Mucosa of stomach (tissue), 1 donor: ENCODE data around the gene SLC14A1.

Experiments
- H3K27me3 ChIP-seq: one replicate; pipeline ENCODE4 v1.7.0; 2013; ENCODE audit warnings: mild to moderate bottlenecking, low read length; ENCODE audit not compliant: control insufficient read depth, insufficient read depth
- H3K36me3 ChIP-seq: one replicate; pipeline ENCODE4 v1.7.0; 2013; ENCODE audit warnings: low read length; ENCODE audit not compliant: control insufficient read depth, insufficient read depth
- H3K4me1 ChIP-seq: one replicate; pipeline ENCODE4 v1.7.0; 2013; ENCODE audit warnings: mild to moderate bottlenecking, low read length; ENCODE audit not compliant: control insufficient read depth, insufficient read depth
- H3K4me3 ChIP-seq: one replicate; pipeline ENCODE4 v1.7.0; 2013; ENCODE audit warnings: low read length
- H3K9ac ChIP-seq: one replicate; pipeline ENCODE4 v1.7.0; 2013; ENCODE audit warnings: mild to moderate bottlenecking, low read length, moderate library complexity
- H3K9me3 ChIP-seq: one replicate; pipeline ENCODE4 v1.7.0; 2013; ENCODE audit warnings: mild to moderate bottlenecking, low read length, moderate library complexity; ENCODE audit not compliant: control insufficient read depth
- donor health status: Pancreatic carcinoma.

Gene SLC14A1

DNA sequence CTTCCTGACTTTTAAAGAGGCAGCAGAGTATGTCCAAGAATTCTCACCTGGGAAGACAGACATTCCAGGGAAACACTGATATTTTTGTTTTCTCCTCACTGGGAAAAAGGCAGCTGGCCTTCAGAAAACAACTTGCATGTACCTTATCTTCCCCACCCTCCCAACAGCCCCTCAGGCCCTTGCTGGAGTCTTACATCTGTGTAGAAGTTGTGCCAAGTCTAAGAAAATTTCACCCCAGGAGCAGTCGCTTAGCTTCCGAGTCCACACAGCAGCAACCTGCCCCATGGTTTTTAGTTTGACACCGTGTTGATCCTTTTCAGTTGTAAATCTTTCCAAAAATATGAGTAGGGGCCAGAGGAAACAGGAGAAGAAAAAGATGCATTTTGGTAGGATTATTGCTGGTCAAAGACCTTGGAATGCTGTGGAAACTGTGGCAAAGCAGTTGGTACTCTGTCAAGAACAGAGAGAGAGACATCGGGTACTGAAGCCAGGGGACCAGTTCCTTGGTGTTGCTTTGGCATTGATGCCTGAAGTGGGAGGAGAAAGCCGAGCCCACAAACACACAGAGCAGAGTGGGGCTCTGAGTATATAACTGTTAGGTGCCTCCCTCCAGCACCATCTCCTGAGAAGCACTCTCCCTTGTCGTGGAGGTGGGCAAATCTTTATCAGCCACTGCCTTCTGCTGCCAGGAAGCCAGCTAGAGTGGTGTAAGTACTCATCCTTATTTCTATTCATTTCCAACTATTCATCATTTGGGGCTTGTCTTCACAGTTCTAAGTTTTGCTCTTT lies at the start of gene SLC14A1:
SLC14A1 (plus strand) TSS at position 615 of the 789 bp plus-strand sequence. CDS start 6,140 bp downstream, outside the sequence.
- no peak within 1 kb of the TSS for H3K9ac ChIP-seq
- no peaks in the 10 kb centered on the region for H3K9me3 ChIP-seq
- H3K4me1 ChIP-seq, result no peaks in the 10 kb centered on the region
- no peak within 1 kb of the TSS for H3K4me3 ChIP-seq
- H3K36me3 ChIP-seq, result no peaks in the 10 kb centered on the region
- no peaks in the 10 kb centered on the region for H3K27me3 ChIP-seq

DNA sequence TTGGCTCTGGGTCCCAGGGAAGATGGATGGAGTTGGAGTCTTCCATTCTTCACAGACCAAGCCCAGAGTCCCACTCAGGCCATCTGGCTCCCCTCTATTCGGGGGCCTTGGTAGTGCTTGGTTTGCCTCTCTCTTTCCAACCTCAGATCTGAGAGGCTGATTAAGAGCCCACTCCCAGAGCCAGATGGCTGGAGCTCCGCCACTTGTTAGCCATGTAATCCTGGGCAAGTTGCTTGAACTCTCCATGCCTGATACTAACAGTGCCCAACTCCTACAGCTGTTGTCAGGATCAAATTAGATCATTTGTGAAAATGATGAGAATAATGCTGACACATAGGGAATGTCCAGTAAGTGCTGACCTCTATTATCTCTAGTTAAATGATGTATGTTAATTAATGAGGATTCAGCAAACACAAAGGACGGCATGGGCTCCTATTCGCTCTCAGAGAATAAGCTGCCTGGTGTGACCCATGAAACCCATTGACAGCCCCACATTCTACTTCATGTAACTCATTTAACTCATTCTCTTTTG lies 46.6 kb upstream of the SLC14A1 start:
- Histone ChIP-seq H3K9me3 (no peaks in the 10 kb centered on the region), H3K36me3 (no peaks in the 10 kb centered on the region), H3K4me3 (no peak overlapping the region), H3K9ac (no peak overlapping the region), H3K27me3 (no peaks in the 10 kb centered on the region), H3K4me1 (no peaks in the 10 kb centered on the region)

DNA sequence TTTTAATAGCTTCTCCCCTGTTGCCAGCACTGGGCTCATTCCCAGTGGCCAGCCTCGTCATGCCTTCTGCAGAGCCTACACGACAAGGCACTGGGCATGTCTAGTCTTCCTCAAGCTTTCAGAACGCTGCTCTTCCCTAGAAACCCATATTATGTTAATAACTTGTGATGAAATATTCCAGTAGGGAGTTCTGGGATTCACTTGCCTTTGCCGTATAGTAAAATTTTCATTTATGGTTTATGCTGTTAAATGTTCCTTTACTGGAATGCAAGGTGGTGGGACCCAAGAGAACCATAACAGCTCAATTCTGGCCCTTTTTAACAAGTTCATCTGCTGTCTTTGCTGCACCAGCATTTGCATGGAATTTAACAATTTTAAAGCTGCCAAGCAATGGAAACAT lies 45.5 kb upstream of the SLC14A1 start:
- H3K36me3 ChIP-seq, result no peaks in the 10 kb centered on the region
- no peaks in the 10 kb centered on the region for H3K27me3 ChIP-seq
- H3K9ac ChIP-seq, result no peak overlapping the region
- no peak overlapping the region for H3K4me3 ChIP-seq
- no peaks in the 10 kb centered on the region for H3K9me3 ChIP-seq
- no peaks in the 10 kb centered on the region for H3K4me1 ChIP-seq

DNA sequence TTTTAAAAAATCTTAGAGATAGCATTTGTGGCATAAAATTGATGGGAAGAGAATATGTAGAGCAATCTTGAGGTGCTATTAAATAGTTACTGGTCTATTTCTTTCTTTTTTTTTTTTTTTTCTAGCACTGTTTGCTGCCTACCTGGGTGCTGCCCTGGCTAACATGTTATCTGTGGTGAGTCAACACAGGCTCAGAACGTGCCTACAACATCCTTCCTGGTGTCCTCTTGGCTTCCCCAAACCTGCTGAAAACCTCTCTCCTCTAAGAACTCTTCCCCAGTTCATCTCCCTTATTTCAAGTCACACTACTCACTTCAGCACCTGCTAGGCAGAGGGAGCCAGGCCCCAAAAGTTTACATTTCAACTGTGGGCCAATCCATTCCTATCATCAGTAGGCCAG lies 45.1 kb upstream of the SLC14A1 start:
- Histone ChIP-seq H3K4me1 (no peaks in the 10 kb centered on the region), H3K9me3 (no peaks in the 10 kb centered on the region), H3K9ac (no peak overlapping the region), H3K4me3 (no peak overlapping the region), H3K27me3 (no peaks in the 10 kb centered on the region), H3K36me3 (no peaks in the 10 kb centered on the region)

DNA sequence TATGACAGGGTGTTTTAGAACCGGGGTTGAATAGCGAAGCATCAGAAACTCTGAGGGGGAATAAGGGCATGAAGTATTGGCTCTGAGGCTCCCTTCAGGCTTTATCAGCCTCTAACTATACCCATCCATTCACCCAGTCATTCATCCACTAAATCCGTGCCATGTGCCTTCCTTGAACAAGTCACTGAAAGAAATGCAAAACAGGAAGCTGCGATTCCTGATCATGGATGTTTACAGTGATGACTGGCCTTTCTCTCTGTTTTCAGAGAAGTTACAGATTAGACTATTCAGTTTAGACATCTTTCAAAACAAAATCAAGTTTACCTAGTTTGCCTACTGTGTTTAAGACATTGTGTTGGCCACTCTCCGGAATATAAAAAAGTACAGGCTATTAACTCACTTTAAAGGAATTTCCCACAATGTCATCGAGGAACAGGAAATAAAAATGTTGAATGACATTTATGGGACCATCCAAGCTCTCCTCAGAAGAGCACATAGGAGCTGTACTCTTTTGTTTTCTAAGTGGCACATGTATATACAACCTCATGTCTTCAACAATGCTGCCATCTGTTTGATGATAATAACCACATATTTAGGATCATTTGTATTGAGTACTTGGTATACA lies 43.8 kb upstream of the SLC14A1 start:
- Histone ChIP-seq H3K27me3 (no peaks in the 10 kb centered on the region), H3K9ac (no peak overlapping the region), H3K9me3 (no peaks in the 10 kb centered on the region), H3K36me3 (no peaks in the 10 kb centered on the region), H3K4me3 (no peak overlapping the region), H3K4me1 (no peaks in the 10 kb centered on the region)

DNA sequence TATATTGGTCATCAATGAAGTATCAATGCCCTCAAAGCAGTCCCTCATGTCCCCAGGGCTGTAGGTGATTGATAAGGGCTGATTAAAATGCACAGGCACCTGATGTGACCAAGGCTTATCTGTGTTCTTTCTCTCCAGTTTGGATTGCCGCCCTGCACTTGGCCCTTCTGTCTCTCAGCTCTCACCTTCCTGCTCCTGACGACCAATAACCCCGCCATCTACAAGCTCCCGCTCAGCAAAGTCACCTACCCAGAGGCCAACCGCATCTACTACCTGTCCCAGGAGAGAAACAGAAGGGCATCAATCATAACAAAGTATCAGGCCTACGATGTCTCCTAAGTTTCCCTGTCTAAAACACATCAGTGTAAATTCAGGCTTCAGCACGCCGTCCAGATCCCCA lies 41.8 kb upstream of the SLC14A1 start:
- Histone ChIP-seq H3K9me3 (no peaks in the 10 kb centered on the region), H3K36me3 (no peaks in the 10 kb centered on the region), H3K4me3 (no peak overlapping the region), H3K9ac (no peak overlapping the region), H3K4me1 (no peaks in the 10 kb centered on the region), H3K27me3 (no peaks in the 10 kb centered on the region)

DNA sequence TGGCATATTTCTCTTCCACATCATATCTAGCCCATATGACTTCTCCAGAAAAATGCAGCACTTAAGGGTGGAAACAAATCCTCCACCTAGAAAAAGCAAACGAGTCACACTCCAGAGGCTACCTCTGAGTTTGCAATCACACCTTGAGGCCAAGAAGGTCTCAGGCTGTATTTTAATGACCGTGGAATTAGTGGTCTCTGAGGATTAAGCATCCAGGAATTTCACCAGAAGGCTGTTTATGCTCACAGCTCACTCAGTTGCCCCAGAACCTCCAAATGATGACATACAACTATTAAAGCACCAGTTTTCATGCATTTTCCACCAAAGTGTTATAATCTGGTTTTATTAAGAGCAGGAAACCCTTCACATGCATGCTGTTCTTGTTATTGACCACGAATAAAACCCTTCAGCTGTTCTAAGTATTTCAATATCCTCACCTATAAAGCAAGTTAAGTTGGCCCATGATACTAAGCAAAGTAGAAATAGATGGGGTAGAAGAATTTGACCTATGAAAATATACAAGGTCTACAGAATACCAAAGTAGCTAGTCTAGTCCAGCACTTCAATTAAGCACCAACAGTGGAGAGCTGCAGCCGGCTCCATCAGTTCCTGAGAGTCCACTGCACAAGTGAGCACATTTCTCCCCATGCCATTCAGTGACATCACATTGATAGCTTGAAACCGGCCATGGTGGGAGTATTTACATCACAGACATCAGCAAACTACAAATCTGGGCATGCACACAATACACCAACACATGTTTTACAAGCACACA lies 39.5 kb upstream of the SLC14A1 start:
- Histone ChIP-seq H3K36me3 (no peaks in the 10 kb centered on the region), H3K4me3 (no peak overlapping the region), H3K27me3 (no peaks in the 10 kb centered on the region), H3K9me3 (no peaks in the 10 kb centered on the region), H3K9ac (no peak overlapping the region), H3K4me1 (no peaks in the 10 kb centered on the region)

DNA sequence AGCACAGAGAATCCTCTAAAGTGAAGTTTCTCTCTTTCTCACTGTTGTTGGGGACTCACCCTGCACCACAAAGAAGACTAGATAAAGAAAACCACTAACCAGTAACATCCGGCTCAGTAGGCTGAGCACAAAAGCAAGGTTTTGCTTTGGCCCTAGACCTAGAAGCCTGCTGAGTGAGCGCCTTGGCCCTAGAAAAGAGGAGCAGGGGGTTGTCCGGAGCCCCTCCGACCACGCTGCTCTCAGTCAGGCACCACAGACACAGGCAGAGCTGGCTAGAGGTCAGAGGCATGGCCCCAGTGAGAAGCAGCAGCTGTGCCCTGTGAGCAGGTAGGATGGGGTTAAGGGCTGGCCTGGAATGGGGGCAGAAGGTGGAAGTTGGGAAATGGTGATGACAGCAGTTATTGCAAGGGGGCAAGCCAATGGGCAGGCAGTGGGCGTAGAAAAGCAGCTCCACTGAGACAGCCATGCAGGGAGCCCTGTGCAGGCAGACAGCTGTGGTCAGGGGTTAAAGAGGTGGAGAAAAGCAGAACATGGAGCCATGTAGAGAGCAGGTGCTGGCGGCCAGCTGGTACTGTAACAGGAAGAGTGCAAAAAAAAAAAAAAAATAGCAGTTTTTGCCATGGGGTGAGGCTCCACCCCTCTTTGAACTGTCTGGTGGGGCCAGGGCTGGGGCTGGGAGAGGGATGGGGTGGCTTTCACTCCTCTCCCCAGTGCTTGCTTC lies 36.9 kb upstream of the SLC14A1 start:
- Histone ChIP-seq H3K4me3 (no peak overlapping the region), H3K9ac (no peak overlapping the region), H3K9me3 (no peaks in the 10 kb centered on the region), H3K36me3 (no peaks in the 10 kb centered on the region), H3K4me1 (no peaks in the 10 kb centered on the region), H3K27me3 (no peaks in the 10 kb centered on the region)

DNA sequence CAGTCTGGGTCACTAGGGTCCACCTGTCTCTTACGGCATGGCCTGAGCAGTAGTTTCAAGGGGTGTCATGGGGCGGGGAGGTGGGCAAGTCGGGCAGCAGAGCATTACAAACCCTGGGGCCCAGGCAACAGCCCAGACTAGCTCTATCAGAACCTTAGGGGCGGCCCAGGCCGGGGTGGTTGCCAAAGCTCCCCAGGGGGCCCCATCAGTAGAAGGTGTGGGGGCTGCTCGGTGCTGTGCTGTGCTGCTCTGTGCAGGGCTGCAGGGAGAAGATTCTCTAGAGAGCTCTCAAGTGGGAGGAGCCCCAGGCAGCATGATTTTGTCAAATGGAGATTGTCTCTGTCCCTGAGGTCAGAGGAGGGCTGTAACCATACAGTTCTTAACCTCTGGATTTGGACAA lies 36.4 kb upstream of the SLC14A1 start:
- Histone ChIP-seq H3K4me3 (no peak overlapping the region), H3K27me3 (no peaks in the 10 kb centered on the region), H3K36me3 (no peaks in the 10 kb centered on the region), H3K9me3 (no peaks in the 10 kb centered on the region), H3K4me1 (no peaks in the 10 kb centered on the region), H3K9ac (no peak overlapping the region)

DNA sequence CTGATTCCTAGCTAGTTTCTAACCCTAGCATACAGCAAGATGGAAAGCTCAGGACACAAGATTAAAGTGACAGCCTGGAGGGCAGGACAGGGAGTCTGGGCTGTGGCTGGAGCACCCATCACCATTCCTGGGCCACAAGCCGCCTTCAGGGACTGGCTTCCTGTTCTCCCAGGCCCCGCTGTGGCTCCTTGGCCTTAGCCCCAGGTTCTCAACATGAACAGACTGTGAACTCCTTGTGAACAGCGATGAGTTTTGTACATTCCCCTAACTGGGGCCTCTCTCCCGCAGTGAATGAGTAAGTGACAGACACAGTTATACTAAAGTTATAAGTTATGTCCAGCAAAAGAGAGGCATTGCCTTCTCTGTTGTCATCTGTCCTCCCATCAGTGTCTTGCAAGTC lies 35.9 kb upstream of the SLC14A1 start:
- H3K36me3 ChIP-seq, result no peaks in the 10 kb centered on the region
- no peak overlapping the region for H3K9ac ChIP-seq
- H3K9me3 ChIP-seq, result no peaks in the 10 kb centered on the region
- no peaks in the 10 kb centered on the region for H3K27me3 ChIP-seq
- no peak overlapping the region for H3K4me3 ChIP-seq
- no peaks in the 10 kb centered on the region for H3K4me1 ChIP-seq

DNA sequence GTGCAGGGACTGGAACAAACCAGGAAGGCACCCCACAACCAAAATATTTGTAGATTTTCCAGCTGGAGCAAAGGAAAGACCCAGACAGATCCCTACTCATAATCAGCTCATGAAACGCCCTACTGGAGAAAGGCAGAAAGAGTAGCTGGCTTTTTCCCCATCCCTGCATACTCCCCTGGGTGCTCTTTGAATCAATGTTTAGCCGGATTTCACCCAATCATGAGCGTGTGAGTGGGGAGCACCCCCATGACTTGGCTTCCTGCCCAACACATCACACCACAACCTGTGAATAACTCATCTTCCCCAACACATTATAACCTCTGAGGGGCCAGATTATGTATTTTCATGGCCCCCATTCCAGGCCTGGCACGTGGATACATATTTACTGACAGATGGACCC lies 35.1 kb upstream of the SLC14A1 start:
- H3K9ac ChIP-seq, result no peak overlapping the region
- no peaks in the 10 kb centered on the region for H3K4me1 ChIP-seq
- no peaks in the 10 kb centered on the region for H3K9me3 ChIP-seq
- no peaks in the 10 kb centered on the region for H3K36me3 ChIP-seq
- no peak overlapping the region for H3K4me3 ChIP-seq
- no peaks in the 10 kb centered on the region for H3K27me3 ChIP-seq
